Skeletal muscle satellite cell (primary cell): Measurements from ENCODE around the gene PARVG.

ENCODE experiments used
- H3K27me3 ChIP-seq: 2 replicates; pipeline ENCODE4 v1.7.0; 2013; ENCODE audit warnings: low read length; ENCODE audit not compliant: control insufficient read depth, insufficient read depth
- H3K36me3 ChIP-seq: 2 replicates; pipeline ENCODE4 v1.7.0; 2013; ENCODE audit warnings: mild to moderate bottlenecking, control low read depth, low read length; ENCODE audit not compliant: insufficient read depth
- H3K4me1 ChIP-seq: 2 replicates; pipeline ENCODE4 v1.7.0; 2013; ENCODE audit warnings: low read length; ENCODE audit not compliant: control insufficient read depth, insufficient read depth
- H3K4me2 ChIP-seq: 2 replicates; pipeline ENCODE4 v1.7.0; 2013; ENCODE audit warnings: mild to moderate bottlenecking, low read length
- H3K4me3 ChIP-seq: 2 replicates; pipeline ENCODE4 v1.7.0; 2013; ENCODE audit warnings: low read length
- H3K9ac ChIP-seq: 2 replicates; pipeline ENCODE4 v1.7.0; 2013; ENCODE audit warnings: mild to moderate bottlenecking, low read depth, low read length, moderate library complexity
- H3K9me3 ChIP-seq: replicated peaks from 2 replicates; pipeline ENCODE4 v1.7.0; 2013; ENCODE audit warnings: mild to moderate bottlenecking, control low read depth, low read length

PARVG gene

GRCh38 chr22:44167501-44167900, 13.2 kb upstream of the PARVG start:
- Histone ChIP-seq H3K4me2 (no peak overlapping the region), H3K27me3 (no peaks in the 10 kb centered on the region), H3K9ac (no peak overlapping the region), H3K4me1 (peaks cover 8% of the 10 kb centered on the region), H3K36me3 (peaks cover 11% of the 10 kb centered on the region), H3K4me3 (no peak overlapping the region), H3K9me3 (no peaks in the 10 kb centered on the region)

- no peak overlapping the region for H3K9ac ChIP-seq
- peaks cover 8% of the 10 kb centered on the region for H3K36me3 ChIP-seq
- peaks cover 12% of the 10 kb centered on the region for H3K4me1 ChIP-seq
- H3K4me3 ChIP-seq: no peak overlapping the region
- H3K9me3 ChIP-seq: no peaks in the 10 kb centered on the region
- H3K27me3 ChIP-seq: no peaks in the 10 kb centered on the region
- no peak overlapping the region for H3K4me2 ChIP-seq
These were observed 12.5 kb upstream of the PARVG start for GRCh38 chr22:44168206-44168605.

GRCh38 chr22:44170470-44170869, 10.3 kb upstream of the PARVG start:
- no peak overlapping the region for H3K4me3 ChIP-seq
- no peak overlapping the region for H3K4me2 ChIP-seq
- H3K36me3 ChIP-seq: peaks cover 8% of the 10 kb centered on the region
- H3K9ac ChIP-seq: no peak overlapping the region
- H3K9me3 ChIP-seq: no peaks in the 10 kb centered on the region
- peaks cover 12% of the 10 kb centered on the region for H3K4me1 ChIP-seq
- no peaks in the 10 kb centered on the region for H3K27me3 ChIP-seq

- no peaks in the 10 kb centered on the region for H3K9me3 ChIP-seq
- H3K27me3 ChIP-seq: no peaks in the 10 kb centered on the region
- H3K36me3 ChIP-seq: peaks cover 8% of the 10 kb centered on the region
- H3K4me1 ChIP-seq: peaks cover 12% of the 10 kb centered on the region
- no peak overlapping the region for H3K4me3 ChIP-seq
- no peak overlapping the region for H3K4me2 ChIP-seq
- H3K9ac ChIP-seq: no peak overlapping the region
These were observed 9.2 kb upstream of the PARVG start for GRCh38 chr22:44171561-44171960.

GRCh38 chr22:44172370-44173108, 8.2 kb upstream of the PARVG start:
- no peaks in the 10 kb centered on the region for H3K9me3 ChIP-seq
- no peak overlapping the region for H3K4me3 ChIP-seq
- peaks cover 3% of the 10 kb centered on the region for H3K27me3 ChIP-seq
- peaks cover 12% of the 10 kb centered on the region for H3K4me1 ChIP-seq
- H3K9ac ChIP-seq: no peak overlapping the region
- H3K36me3 ChIP-seq: peaks cover 6% of the 10 kb centered on the region
- H3K4me2 ChIP-seq: no peak overlapping the region

- H3K36me3 ChIP-seq: peaks cover under 1% of the 10 kb centered on the region
- no peak overlapping the region for H3K4me2 ChIP-seq
- H3K4me1 ChIP-seq: peaks cover 12% of the 10 kb centered on the region
- no peak overlapping the region for H3K4me3 ChIP-seq
- no peaks in the 10 kb centered on the region for H3K9me3 ChIP-seq
- H3K27me3 ChIP-seq: peaks cover 3% of the 10 kb centered on the region
- no peak overlapping the region for H3K9ac ChIP-seq
These were observed 7.6 kb upstream of the PARVG start for GRCh38 chr22:44173154-44173553.

GRCh38 chr22:44175676-44176075, 5.0 kb upstream of the PARVG start:
- no peak overlapping the region for H3K4me2 ChIP-seq

GRCh38 chr22:44179196-44179988, 1.3 kb upstream of the PARVG start:
- Histone ChIP-seq H3K9me3 (no peaks in the 10 kb centered on the region), H3K9ac (no peak overlapping the region), H3K4me1 (no peaks in the 10 kb centered on the region)

More at GRCh38 chr22:44175676-44176075, 5.0 kb upstream of the PARVG start:
- H3K4me1 ChIP-seq: peaks cover 12% of the 10 kb centered on the region
- no peak overlapping the region for H3K4me3 ChIP-seq
- no peak overlapping the region for H3K9ac ChIP-seq
- no peaks in the 10 kb centered on the region for H3K36me3 ChIP-seq
- peaks cover 20% of the 10 kb centered on the region for H3K27me3 ChIP-seq
- no peaks in the 10 kb centered on the region for H3K9me3 ChIP-seq

GRCh38 chr22:44179989-44180705, 578 bp upstream of the PARVG start:
- Histone ChIP-seq H3K27me3 (peaks cover 43% of the 10 kb centered on the region), H3K36me3 (no peaks in the 10 kb centered on the region), H3K4me3 (no peak overlapping the region), H3K9me3 (no peaks in the 10 kb centered on the region), H3K9ac (no peak overlapping the region), H3K4me2 (no peak overlapping the region), H3K4me1 (no peaks in the 10 kb centered on the region)

More at GRCh38 chr22:44179196-44179988, 1.3 kb upstream of the PARVG start:
- Histone ChIP-seq H3K27me3 (peaks cover 36% of the 10 kb centered on the region), H3K4me2 (no peak overlapping the region), H3K36me3 (no peaks in the 10 kb centered on the region), H3K4me3 (no peak overlapping the region)

GRCh38 chr22:44181033-44181911, 547 bp downstream of the PARVG start:
- Histone ChIP-seq H3K4me3 (no peak overlapping the region), H3K27me3 (peaks cover 46% of the 10 kb centered on the region), H3K9ac (no peak overlapping the region), H3K4me1 (no peaks in the 10 kb centered on the region), H3K4me2 (no peak overlapping the region), H3K36me3 (no peaks in the 10 kb centered on the region), H3K9me3 (no peaks in the 10 kb centered on the region)
